GM18868 (cell line): ENCODE measurements around the gene IL1RAPL1.

Experiments
- ATAC-seq: cut with Tn5 transposase; IDR thresholded peaks from one replicate; pipeline ENCODE4 v1.9.1; 2021; ENCODE audit warnings: mild to moderate bottlenecking, moderate library complexity; ENCODE audit not compliant: unreplicated experiment

The IL1RAPL1 gene

GRCh38 chrX:29947225-29947624, 1360.0 kb downstream of the IL1RAPL1 start:
- no peak for ATAC-seq

GRCh38 chrX:29948653-29949052, 1361.4 kb downstream of the IL1RAPL1 start:
- no peak for ATAC-seq

- ATAC-seq = no peak
Observed at GRCh38 chrX:29952016-29952415, 1364.8 kb downstream of the IL1RAPL1 start.

GRCh38 chrX:29962061-29962460, 1374.8 kb downstream of the IL1RAPL1 start:
- no peak for ATAC-seq

GRCh38 chrX:29965634-29966033, 1378.4 kb downstream of the IL1RAPL1 start:
- no peak for ATAC-seq

GRCh38 chrX:29992083-29992482, 1404.8 kb downstream of the IL1RAPL1 start:
- ATAC-seq = no peak

- ATAC-seq = no peak
Observed at GRCh38 chrX:30005813-30006212, 1418.6 kb downstream of the IL1RAPL1 start.
